Measurements from ENCODE around the gene ALPL.

The ALPL gene

GRCh38 chr1:21608798-21609197, 99.6 kb downstream of the ALPL start:
- peaks cover 3% of the 10 kb centered on the region for H3K4me1 ChIP-seq (ENCODE audit: low read depth, poor library complexity, severe bottlenecking)
- no peak for TF ChIP-seq CTCF (conservative IDR thresholded peaks at IDR 0.05; ENCODE audit: low read depth, low read length)
- no peaks in the 10 kb centered on the region for H3K79me2 ChIP-seq (ENCODE audit: insufficient read depth, low read depth)
- H2AFZ ChIP-seq (ENCODE audit: low read depth), result no peak overlapping the region
- no peak overlapping the region for H3K9ac ChIP-seq
- no peak overlapping the region for H3K27ac ChIP-seq
- peaks cover 43% of the 10 kb centered on the region for H3K27me3 ChIP-seq (ENCODE audit: insufficient read depth, low read depth)
- H3K36me3 ChIP-seq (ENCODE audit: insufficient read depth), result no peaks in the 10 kb centered on the region
- no peak overlapping the region for H3K4me3 ChIP-seq (IDR thresholded peaks at IDR 0.05; ENCODE audit: insufficient read depth, low read depth, low read length)
- no peaks in the 10 kb centered on the region for H4K20me1 ChIP-seq (ENCODE audit: insufficient read depth)
- no peak overlapping the region for H3K4me2 ChIP-seq

- H3K9ac ChIP-seq, result no peak overlapping the region
- no peak overlapping the region for H3K27ac ChIP-seq
- H3K4me2 ChIP-seq, result no peak overlapping the region
- peaks cover 3% of the 10 kb centered on the region for H3K4me1 ChIP-seq (ENCODE audit: low read depth, poor library complexity, severe bottlenecking)
- no peaks in the 10 kb centered on the region for H3K79me2 ChIP-seq (ENCODE audit: insufficient read depth, low read depth)
- no peaks in the 10 kb centered on the region for H3K36me3 ChIP-seq (ENCODE audit: insufficient read depth)
- TF ChIP-seq CTCF (conservative IDR thresholded peaks at IDR 0.05; ENCODE audit: low read depth, low read length), result no peak
- peaks cover 44% of the 10 kb centered on the region for H3K27me3 ChIP-seq (ENCODE audit: insufficient read depth, low read depth)
- no peaks in the 10 kb centered on the region for H4K20me1 ChIP-seq (ENCODE audit: insufficient read depth)
- H2AFZ ChIP-seq (ENCODE audit: low read depth), result no peak overlapping the region
- H3K4me3 ChIP-seq (IDR thresholded peaks at IDR 0.05; ENCODE audit: insufficient read depth, low read depth, low read length), result no peak overlapping the region
Observed at GRCh38 chr1:21610027-21610426, 100.8 kb downstream of the ALPL start.

GRCh38 chr1:21610989-21611785, 102.0 kb downstream of the ALPL start:
- H2AFZ ChIP-seq (ENCODE audit: low read depth), result no peak overlapping the region
- no peak overlapping the region for H3K4me3 ChIP-seq (IDR thresholded peaks at IDR 0.05; ENCODE audit: insufficient read depth, low read depth, low read length)
- no peak overlapping the region for H3K9ac ChIP-seq
- peaks cover 48% of the 10 kb centered on the region for H3K27me3 ChIP-seq (ENCODE audit: insufficient read depth, low read depth)
- no peak overlapping the region for H3K27ac ChIP-seq
- no peak overlapping the region for H3K4me2 ChIP-seq
- no peaks in the 10 kb centered on the region for H3K79me2 ChIP-seq (ENCODE audit: insufficient read depth, low read depth)
- TF ChIP-seq CTCF (conservative IDR thresholded peaks at IDR 0.05; ENCODE audit: low read depth, low read length), result no peak
- H3K36me3 ChIP-seq (ENCODE audit: insufficient read depth), result no peaks in the 10 kb centered on the region
- H4K20me1 ChIP-seq (ENCODE audit: insufficient read depth), result no peaks in the 10 kb centered on the region
- peaks cover 3% of the 10 kb centered on the region for H3K4me1 ChIP-seq (ENCODE audit: low read depth, poor library complexity, severe bottlenecking)

GRCh38 chr1:21612057-21612456, 102.8 kb downstream of the ALPL start:
- no peak overlapping the region for H3K4me3 ChIP-seq (IDR thresholded peaks at IDR 0.05; ENCODE audit: insufficient read depth, low read depth, low read length)
- no peaks in the 10 kb centered on the region for H3K36me3 ChIP-seq (ENCODE audit: insufficient read depth)
- H3K27ac ChIP-seq, result no peak overlapping the region
- no peak for TF ChIP-seq CTCF (conservative IDR thresholded peaks at IDR 0.05; ENCODE audit: low read depth, low read length)
- H3K27me3 ChIP-seq (ENCODE audit: insufficient read depth, low read depth), result peaks cover 57% of the 10 kb centered on the region
- H2AFZ ChIP-seq (ENCODE audit: low read depth), result no peak overlapping the region
- H3K4me1 ChIP-seq (ENCODE audit: low read depth, poor library complexity, severe bottlenecking), result peaks cover 3% of the 10 kb centered on the region
- no peaks in the 10 kb centered on the region for H3K79me2 ChIP-seq (ENCODE audit: insufficient read depth, low read depth)
- H3K4me2 ChIP-seq, result no peak overlapping the region
- H3K9ac ChIP-seq, result no peak overlapping the region
- no peaks in the 10 kb centered on the region for H4K20me1 ChIP-seq (ENCODE audit: insufficient read depth)
